GM18861 (cell line): ENCODE measurements around the gene TRAF3IP3.

Source experiments
- ATAC-seq: cut with Tn5 transposase; IDR thresholded peaks from one replicate; pipeline ENCODE4 v1.9.1; 2021; ENCODE audit not compliant: unreplicated experiment

The TRAF3IP3 gene

DNA sequence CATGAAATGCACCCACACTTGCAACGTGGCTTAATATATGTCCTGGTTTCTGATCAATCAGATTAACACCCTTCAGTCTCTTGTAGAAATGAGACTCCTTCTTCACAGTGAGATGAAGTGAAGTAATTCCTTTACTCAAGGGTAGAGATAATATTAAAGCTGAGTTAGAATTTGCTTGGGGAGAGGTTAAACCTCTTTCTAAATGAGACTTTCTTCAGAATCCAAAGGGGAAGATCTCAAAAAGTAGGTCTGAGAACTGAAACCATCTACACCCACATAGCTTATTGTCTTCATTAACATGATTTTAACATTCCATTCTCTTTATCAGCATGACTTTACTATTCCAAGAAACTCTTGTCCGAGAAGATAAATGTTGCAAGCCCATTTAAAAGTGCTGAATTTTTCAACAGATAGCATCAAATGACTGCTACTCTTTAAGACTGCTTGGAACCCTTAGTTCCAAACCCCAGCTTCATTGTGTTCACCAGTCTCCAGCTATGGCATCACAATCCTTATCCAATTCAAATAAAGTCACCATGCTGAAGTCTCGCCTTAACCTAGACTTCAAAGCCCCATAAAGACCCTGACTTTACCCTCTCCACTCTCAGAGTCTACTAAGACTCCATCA, 19.2 kb upstream of the TRAF3IP3 start:
- ATAC-seq: no peak

DNA sequence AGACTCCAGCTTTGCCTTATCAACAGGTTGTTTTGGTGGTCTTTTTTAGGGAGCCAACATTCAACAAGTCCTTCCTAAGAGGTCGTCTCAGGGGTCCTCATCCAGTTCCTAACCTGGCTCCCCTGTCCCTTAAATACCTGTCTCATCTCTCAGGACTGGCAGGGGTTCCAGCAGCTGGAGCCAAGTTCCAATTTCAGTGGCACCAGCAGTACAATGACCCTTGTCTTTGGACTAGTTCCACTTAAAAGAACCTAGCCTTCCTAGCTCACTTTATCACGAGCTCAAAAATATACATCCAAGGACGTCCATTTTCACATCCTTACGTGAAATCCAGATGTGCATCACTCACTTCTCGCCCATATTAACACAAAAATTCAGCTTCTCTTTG, 18.7 kb upstream of the TRAF3IP3 start:
- no peak for ATAC-seq

DNA sequence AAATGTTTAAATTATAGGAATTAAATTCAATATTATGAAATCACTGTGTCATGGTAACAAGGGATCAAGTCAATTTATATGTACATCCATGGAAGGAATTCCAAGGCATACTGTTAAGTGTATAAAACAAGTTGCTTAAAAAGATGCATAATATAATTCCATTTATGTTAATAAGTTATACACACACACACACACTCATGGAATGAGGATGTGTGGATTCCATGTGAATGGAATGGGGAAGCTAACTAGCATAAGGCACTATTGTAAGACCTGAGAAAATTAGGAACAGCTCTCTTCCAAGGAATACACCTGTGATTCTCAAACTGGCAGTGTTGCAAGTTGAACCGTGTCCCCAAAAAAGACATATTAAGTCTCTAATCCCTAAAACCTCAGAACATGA, 17.6 kb upstream of the TRAF3IP3 start:
- ATAC-seq: no peak

DNA sequence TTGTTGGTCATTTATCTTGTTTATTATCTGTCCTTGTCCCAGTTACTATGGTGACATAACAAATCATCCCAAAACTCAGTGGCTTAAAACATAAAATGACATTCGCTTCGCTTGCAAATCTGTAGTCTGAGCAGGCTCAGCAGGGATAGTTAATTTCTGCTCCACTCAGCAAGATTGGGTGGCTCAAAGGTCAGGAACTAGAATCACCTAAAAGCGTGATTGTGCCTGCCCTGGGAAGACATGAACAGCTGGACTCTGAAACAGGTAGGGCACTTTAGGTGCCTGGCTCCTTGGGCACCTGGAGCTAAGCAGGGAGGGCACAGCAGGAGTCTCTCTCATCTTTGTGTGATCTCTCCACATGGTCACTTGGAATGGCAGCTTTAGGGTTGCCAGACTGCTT, 14.7 kb upstream of the TRAF3IP3 start:
- no peak for ATAC-seq

DNA sequence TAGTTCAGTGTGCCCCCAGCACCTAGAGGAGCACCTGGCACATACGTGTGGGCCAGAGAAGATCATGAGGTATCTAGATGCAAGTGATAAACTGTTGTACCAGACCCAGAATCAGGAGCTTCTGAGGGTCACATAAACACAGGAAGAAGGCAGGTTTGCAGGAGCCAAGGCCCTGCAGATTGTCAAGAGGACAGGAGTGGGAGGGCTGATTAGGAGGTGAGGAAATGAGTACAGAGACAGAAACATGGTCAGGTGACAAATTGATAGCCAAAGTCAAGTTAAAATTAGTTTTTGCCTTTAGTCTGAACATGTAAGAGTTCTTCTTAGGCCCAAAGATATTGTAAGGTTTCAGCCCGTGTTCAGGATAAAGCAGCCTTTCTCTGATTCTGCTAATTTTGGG, 14.0 kb upstream of the TRAF3IP3 start:
- no peak for ATAC-seq

DNA sequence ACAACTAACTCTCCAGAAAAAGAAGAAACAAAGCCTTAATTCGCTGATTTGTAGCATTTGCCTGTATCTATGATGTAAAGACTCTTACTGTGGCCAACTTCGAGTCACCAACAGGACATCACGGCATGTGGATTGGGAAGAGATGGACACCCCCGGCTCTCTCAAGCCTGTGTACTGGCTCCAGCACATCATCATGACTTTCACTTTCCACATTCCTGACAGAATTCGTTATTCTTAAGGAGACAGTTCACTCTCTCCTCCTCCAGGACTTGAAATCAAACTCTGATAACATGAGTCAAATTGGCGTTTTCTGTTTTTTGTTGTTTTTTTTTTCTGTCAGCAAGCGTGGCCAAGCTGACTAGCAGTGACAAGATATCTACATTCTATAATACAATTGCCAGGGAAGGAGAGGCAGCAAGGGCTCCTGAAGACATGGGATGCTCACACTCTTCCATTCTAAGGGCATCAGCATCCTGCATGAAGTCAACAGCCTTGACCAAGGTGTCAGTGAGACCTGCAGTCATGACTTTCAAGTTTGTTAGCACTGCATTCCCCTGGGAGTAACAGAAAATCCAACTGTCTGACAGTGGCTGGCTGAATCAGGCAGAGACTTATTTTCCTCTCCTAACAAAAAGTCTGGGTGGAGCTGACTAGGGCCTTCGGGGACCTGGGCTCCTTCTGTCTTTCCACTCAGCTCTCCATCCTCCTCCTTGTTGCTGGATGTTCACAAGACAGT, 13.3 kb upstream of the TRAF3IP3 start:
- ATAC-seq: no peak

DNA sequence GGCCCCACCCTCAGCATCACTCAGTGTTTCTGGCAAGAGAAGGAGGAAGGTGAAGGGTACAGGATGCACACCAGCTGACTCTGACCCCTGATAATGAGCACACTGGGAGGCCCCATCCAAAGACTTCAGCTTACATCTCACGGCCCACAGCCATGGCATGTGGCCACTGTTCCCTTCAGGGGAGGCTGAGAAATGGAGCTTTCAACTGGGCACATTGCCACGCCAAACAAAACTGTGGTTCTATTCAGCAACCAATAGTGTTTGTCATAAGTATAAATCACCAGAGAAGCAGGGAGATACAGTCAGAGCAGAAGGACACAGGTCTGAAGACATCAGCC, 12.7 kb upstream of the TRAF3IP3 start:
- no peak for ATAC-seq

DNA sequence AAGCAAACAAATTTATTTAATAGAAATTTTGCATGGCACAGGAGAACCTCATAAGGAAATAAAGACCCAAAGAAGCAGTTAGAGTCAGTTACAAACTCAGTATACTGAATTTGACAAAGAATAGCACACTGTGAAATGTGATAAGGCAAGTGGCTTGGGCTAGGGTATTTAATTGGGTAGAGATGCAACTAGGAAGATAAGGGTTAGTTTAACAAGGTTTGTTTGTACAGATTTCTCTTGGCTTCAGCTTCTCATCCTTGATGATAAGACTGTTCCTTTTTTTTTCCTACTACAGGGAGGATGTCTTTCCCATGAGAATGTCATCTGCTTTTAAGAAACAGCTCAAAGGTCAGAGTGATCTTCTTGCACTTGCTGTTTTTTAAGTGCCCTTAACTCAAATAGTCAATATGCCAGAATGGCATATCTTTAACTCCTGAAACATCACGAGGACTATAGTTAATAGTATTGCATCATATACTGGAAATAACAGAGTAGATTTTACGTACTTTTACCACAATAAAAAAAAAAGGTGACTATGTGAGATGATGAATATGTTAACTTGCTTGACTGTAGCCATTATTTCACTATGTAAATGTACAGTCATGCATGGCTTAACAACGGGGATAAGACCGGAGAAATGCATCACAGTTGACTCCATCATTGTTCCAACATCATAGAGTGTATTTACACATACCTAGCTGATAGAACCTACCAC, 9.2 kb upstream of the TRAF3IP3 start:
- no peak for ATAC-seq

DNA sequence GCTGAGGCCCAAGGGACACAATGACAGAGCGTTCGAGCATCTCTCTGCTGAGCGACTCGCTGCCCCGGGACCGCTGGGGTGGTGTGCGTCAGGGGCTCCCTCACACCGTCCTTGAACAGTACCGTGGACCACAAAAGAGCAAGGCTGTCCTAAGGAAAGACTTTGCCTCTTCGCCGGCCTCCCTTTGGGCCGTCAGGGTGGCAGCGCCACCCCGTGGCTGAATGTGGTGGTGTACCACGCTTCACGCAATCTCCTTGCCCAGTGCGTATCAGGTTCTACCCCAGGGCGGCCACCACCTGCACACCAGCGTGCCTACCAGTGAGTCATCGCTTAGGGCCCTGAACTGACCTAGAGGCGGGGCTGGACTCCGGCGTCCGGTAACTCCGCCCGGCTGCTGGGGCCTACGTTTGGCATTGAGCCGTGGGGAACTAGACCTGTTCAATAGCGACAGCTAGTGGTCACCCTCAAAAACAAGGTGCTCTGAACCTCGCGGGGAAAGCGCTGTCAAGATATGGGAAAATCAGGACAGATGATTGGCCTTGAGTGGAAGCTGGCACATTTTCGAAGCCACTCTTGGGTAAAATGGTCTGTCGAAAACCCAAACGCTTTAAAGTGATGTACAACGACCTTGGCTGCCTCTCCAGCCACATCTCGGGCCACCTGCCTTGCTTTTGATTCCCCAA, 8.1 kb upstream of the TRAF3IP3 start:
- peak; percentile 61 for ATAC-seq

DNA sequence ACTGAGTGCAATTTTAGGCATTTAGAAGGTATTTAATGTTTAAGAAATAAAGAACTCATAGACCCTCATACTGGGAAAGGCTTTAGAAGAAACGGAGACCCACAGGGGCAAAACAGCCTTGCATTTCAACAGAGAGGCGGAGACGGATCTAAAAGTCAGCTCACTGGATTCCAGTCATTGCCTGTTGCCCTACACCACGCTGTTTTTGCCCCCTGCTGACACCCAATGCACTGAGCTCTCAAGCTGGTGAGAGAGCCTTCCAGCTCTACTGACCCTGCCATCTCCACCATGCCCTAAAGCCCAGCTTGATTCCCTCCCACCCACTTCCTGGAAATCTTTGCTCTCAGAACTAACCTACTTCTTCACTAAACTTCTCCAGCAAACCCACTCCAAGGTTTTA, 7.2 kb upstream of the TRAF3IP3 start:
- no peak for ATAC-seq

DNA sequence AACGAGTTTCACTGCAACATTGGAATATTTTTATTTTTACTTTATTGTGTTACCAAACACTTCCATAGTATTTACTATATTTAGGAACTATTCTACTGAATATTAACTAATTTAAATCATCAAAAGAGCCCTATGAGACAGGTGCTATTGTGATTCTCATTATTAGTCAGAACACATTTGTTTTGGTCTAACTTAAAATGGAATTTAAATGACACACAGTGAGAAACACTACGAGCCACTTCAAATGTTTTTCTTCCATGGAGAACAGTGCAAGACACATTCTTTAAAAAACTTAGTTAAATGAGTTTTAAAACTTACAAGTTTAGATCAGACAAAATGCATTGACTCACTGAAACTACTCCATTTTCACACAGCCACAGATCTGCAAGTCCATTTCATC, 6.6 kb upstream of the TRAF3IP3 start:
- ATAC-seq: no peak

DNA sequence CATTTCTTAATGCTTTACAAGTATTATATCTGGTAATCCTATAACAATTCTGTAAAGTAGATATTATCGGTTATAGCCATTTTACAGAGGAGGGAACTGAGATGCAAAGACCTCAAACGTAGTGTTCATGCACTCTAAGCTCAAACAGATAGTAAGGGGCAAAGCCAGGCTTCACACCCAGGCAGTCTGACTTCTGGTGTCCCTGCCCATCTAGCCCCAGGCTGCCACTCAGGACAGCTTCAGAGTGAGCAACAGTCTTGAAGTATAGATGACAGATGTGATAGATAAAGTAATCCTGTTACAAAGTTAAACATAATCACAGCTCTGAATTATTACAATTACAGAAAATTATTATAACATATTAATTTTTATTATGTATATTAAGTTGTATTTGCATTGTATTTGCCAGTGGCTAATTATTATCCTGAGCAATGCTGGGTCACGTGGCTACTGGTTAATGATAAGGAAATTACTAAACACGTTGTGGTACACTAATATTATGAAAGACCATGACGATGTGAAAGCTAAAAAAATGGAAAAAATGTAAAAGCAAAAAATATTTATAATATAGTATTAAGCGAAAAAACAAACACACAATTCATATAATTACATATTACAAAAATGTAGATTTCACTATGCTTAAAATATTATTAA, 6.1 kb upstream of the TRAF3IP3 start:
- ATAC-seq: no peak

DNA sequence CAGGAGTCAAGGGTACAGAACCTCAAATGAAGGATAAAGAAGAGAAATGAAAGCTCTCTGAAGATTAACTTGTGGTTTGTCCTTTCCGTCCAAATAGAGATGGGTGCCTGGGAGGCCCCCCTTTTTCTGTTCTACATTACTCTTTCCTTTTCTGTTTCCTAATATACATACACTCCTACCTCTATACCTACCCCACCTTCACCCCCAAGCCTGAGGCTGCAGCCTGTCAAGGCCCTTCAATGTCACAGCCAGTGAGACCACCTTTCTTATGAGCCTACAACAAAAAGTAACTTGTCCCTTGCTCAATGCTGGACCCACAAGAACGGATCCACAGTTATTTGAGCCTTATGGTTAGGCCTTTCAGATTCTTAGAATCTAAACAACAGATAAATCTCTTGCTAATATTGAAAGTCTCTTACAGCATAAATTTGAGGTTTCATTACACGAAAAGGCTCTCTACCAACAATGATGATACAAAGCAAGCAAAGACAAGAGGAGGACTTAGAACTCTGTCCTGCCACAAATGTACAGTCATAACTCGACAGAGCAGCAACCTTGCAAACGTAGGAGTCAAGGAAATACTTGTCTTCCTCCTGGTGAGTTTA, 4.1 kb upstream of the TRAF3IP3 start:
- peak; percentile 45 for ATAC-seq

DNA sequence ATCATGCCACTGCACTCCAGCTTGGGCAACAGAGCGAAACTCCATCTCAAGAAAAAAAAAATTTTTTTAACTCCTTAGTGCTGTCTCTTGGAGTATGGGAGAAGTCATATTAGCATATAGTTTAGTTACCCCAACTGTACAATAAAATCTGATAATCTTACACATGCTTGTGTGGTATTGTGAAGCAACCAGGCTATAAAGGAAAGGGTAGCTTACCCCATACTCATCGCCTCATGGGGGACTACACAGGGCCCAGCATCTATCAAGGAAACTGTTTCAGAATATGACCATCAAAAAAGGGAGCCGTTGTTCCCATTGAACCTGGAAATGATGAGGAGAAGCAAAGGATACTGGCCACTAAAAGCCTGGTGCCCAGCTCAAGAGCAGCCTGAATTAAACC, 3.0 kb upstream of the TRAF3IP3 start:
- ATAC-seq: no peak

DNA sequence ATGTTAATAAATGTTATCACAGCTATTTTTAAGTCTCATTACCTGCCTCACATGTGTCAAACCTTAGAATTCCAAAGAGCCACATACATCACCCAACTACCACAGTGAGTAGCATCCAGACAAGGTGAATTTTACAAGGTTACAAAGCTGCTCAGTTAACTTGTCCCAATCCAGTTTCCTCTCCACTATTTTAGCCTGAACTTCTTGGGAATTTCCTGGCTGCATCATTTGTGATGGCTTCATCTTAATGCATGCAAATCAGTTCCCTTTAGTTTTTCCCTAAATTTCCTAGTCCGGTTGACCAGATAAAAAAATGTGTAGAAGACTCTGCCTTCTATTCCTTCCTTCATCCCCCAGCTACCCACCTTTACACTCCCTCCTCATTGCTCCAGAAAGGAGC, 597 bp upstream of the TRAF3IP3 start:
- ATAC-seq: no peak

DNA sequence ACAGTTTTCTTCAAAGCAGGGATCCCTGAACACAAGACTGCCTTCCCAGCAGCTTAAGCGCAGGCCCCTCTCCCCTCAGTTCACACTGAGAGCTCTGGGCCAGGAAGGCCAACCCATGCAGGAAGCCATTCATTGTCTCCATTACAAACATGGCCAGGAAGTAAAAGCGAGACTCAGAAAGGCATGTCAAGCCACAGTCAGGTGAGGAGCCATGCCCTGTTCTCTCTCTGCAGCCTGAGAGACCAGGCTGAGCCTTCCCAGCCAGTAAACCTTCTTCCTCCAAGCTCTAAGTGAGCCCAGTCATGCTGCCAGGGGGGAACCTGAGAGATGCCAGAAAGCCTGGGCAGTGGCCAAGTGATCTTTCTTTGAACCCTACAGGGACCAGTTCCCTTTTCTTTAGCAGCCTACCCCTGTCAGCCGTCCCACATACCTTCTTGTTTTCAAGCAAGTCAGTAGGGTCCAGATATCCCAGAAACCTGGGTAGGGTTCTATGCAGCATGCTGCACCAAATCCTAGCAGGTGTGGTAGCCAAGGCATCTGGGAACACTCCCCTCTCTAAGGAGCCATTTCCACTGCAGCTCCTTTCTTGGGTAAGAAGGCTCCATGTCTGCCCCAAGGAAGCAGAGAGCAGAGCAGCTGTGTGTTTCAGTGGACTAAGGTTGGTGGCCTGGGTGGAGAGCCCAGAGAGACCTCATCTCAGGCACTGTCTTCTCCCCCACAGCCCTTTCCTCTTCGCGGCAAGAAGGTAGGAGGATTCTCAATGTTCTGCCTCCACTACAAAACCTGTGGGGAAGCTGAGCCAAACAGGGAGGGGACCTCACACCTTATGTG, 977 bp downstream of the TRAF3IP3 start:
- ATAC-seq: no peak

DNA sequence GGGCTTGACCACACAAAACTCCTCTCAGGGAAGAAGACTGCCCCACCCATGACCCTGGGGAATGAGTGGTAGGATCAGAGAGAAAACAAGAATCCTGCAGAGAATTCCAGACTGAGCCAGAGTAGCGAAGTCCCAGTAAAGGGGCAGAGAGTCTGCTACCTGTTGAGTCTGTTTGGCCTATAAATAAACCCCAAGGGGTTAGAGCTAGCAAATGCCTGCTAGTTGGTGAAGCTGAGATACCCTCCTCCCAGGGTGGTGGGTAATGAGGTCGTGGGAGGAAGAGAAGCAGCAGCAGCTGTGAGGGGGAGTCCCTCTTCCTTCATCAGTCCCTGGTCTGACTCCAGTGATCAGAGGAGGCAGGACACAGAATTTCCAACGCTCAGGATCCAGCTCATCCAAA, 2.5 kb downstream of the TRAF3IP3 start:
- no peak for ATAC-seq

DNA sequence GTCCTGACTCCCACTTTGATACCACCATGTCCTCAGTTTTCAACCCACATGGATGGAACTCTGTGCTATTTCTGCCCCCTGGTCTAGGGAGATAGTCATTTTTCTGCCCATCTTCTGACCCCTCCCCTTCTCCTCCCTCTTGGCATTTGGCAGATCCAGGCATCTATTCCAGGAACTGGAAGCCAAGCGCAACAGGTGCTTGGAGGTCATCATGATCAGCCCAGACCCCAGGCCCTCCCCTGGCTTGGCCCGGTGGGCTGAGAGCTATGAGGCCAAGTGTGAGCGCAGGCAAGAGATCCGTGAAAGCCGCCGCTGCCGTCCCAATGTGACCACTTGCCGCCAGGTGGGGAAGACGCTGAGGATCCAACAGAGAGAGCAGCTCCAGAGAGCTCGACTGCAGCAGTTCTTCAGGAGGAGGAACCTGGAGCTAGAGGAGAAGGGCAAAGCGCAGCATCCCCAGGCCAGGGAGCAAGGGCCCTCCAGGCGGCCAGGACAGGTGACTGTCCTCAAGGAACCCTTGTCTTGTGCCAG, 4.0 kb downstream of the TRAF3IP3 start:
- ATAC-seq: no peak

DNA sequence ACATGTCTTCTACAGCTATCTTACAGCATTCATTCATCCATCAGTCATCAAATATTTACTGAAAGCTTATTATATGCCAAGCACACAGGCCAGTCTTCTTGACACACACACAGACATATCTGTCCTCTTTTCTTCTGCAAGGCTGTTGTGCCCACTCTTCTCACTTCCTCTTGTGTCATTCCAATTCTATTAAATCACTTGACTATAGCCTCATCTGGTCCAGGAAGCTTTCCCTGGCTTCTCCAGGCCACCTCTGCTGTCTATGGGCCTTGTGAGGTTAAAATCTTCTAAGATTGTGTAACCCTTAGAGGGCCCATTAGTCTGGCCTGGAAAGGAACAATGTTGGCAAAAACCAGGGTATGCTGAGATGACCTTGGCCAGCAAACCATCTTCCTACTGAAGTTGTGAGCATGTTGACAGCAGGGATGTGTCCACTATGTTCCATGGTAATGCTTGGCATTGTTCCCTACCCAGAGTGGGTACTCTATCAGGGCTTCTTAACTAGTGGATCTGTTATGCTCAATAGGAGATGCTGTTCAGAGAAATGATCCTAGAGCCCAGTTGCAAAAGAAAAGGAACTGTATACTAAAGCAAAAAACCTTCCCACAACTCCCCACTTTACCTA, 5.3 kb downstream of the TRAF3IP3 start:
- no peak for ATAC-seq
